C4-2B (cell line): ENCODE results near the gene CDIPT.

Source experiments
- H3K27ac ChIP-seq: fragments of 450-650 bp; 2 replicates; pipeline ENCODE4 v1.5.1; 2017
- ZFX ChIP-seq: fragments of 450-650 bp; IDR thresholded peaks from 2 replicates; pipeline ENCODE4 v1.6.1; 2017
- TF ChIP-seq, protein P1 (sequence below): fragments of 450-650 bp; conservative IDR thresholded peaks from 2 replicates; pipeline ENCODE4 v1.5.1; 2017; ENCODE audit warnings: mild to moderate bottlenecking

CDIPT gene

DNA sequence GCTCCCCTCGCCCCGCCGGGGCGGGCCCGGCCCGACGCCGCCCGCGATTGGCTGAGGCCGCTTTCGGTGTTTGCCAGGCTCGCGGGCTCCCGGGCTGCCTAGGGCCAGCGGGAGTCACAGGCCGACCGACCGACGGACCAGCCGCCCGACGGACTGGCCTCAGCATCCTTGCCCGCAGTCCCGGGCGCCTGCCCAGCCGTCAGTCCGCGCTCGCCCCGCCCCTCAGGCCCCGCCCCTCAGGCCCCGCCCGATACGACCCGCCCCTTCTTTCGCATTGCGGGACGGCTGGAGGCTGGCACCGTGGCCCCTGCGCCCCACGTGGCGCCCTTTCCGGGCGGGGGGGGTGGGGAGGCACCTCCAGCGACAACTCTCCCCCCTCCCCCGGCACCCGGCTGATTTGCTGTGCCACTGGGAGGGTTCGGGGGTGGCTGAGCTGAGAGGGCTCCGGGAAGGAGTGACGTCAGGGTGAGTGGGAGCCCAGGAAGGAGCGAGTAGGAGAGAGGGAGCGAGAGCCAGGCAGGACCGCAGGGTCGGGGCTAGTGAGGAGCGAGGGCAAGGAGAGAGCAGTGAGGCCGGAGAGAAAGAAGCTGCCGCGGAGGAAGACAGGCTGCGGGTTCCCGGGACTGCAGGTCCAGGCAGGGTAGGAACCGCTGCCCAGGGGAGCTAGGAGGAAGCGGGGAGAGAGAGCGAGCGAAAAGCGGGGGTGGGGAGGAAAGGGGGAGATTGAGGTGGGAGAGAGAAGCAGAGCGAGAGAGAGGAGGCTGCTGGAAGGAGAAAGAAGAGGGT is 37.3 kb upstream of the CDIPT start, which contains the start of gene ASPHD1:
Gene ASPHD1, plus strand, starts transcription at position 387 of the 786 bp plus-strand sequence. CDS start 484 bp downstream, outside the sequence.
- TF ChIP-seq, protein P1, sequence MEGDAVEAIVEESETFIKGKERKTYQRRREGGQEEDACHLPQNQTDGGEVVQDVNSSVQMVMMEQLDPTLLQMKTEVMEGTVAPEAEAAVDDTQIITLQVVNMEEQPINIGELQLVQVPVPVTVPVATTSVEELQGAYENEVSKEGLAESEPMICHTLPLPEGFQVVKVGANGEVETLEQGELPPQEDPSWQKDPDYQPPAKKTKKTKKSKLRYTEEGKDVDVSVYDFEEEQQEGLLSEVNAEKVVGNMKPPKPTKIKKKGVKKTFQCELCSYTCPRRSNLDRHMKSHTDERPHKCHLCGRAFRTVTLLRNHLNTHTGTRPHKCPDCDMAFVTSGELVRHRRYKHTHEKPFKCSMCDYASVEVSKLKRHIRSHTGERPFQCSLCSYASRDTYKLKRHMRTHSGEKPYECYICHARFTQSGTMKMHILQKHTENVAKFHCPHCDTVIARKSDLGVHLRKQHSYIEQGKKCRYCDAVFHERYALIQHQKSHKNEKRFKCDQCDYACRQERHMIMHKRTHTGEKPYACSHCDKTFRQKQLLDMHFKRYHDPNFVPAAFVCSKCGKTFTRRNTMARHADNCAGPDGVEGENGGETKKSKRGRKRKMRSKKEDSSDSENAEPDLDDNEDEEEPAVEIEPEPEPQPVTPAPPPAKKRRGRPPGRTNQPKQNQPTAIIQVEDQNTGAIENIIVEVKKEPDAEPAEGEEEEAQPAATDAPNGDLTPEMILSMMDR: no peak
- no peak for TF ChIP-seq ZFX
- H3K27ac ChIP-seq: peak within 1 kb of the TSS; percentile 82

DNA sequence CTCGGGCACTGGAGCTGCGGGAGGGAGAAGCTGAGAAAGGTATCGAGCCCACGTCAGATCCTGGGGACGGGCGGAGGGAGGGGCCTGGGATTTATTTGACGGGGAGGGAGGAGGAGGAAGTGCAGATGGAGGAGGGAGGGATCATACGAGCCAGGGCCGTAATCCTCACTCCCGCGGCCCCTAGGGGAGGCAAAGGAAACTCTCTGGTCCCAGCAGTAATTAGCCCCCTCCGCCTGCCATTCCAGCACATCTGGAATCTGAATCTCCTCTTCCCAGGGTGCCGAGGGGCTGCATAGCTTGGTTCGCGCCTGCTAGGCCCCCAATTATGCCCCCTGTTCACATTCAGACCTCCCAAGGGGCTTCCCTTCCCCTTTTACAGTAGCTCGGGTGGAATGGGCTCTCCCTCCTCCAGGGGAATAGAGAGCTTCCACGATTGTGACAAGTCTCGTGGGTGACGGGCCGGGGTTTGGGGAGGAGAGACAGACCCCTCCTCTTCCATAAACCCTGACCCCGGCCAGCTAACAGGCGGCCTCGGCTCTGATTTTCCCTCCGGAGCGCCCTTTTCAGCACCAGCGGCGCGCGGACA is 36.6 kb upstream of the CDIPT start, which contains the start of gene SEZ6L2:
Gene SEZ6L2, minus strand, starts transcription at position 35 of the 586 bp plus-strand sequence. CDS start 531 bp downstream, outside the sequence.
- no peak for TF ChIP-seq ZFX
- TF ChIP-seq, protein P1: no peak; the same call in 1 of the 2 replicates
- peak within 1 kb of the TSS; percentile 82 for H3K27ac ChIP-seq

DNA sequence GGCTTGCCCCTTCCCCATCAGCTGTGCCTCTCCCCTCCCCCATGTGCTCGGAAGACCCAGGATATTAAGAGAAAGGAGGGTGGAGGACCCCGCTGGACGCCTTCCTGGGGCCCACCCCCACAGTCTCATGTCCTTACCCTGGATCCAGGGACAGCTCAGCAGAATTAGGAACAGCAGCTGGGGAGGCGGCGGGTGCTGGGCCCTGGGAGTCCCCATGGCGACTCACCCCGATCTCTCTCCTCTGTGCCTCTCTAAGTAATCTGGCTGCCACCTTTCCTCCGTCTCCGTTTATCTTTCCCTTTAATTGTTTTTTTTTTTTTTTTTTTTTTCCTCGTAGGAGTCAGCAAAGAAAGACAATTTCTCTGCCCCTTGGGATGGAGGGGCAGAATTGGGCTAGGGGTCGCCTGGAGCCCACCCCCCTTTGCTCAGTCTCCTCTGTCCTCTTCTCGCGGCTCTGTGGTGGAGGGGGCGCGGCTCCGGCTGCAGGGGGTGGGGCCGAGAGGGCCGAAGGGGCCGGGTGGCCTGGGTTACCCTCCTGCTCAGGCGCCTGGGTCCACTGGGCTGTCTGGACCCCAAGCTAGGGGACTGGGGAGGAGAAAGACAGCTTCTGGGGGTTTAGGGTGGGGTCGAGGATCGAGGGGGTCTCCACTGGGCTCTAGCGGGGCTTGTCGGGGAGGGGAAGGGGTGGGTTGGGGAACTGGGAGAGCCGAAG is 35.9 kb upstream of the CDIPT start:
- TF ChIP-seq ZFX: no peak
- TF ChIP-seq, protein P1: no peak
- peak overlapping the region; percentile 82 for H3K27ac ChIP-seq

DNA sequence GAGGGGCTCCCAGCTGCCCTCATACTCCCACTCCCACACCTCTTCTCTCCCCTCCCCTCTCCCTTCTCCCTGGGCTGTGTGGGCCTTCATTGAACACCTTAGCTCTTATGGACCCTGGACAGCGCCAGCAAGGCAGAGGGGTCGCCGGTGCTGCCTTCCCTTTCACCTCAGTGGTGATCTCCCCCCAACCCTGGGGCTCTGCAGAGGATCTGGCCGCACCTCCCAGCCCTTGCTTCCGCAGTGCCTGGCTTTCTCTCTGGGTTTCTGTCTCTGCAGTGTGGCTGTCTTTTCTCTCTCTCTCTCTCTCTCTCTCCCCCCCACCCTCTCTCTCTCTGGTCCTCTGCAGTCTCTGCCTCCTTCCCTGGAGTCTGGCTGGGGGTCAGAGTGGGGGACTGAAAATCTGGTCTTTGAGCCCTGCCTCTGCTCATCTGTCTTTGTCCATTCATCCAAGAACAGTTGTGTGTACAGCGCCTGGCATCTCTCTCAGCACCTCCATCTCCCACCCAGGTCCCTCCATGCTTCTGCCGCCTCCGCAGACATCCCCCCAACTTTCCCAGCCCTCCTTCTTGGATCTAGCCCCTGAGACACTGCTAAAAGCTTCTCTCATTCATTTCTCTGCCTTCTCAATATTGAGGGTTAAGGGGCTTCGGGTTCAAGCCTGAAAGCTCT is 35.2 kb upstream of the CDIPT start:
- TF ChIP-seq ZFX: no peak
- TF ChIP-seq, protein P1: no peak
- H3K27ac ChIP-seq: peak overlapping the region; percentile 82

DNA sequence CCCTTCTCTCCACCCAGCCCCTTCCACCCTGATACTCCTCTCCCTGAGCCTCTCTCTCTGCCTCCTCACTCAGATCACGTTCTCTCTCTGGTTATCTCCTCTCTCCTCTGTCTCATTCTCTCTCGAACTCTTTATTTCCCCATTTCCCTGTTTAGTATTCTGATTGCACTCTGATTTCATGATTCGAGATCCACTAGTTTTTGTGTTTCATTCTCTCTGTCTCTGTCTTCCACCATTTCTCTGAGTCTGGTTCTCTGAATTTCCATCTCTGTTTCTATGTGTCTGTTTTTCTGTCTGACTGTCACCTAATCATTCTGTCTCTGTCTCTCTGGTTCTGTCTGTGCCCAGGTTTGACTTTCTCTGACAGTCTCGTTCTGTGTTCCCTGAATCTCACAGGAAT is 34.3 kb upstream of the CDIPT start:
- TF ChIP-seq, protein P1: no peak
- TF ChIP-seq ZFX: no peak

DNA sequence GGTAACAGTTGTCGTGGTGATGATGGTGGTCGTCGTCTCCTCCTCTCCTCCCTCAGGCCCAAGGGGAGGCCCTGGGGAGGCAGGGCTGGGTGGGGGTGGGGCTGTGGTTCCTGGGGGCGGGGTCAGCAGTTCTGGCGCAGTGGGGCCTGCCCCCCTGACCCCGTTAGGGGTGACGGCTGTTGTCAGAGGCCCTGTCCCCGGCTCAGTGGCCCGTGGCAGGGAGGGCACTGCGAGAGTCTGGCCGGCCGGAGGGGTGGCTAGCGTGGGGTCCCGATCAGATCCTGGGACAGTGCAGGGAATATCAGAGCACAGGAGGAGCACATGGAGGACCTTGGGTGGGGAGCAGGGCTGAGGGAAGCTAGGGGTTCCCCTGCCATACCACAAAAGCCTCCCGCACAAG is 33.8 kb upstream of the CDIPT start:
- no peak overlapping the region for H3K27ac ChIP-seq
- TF ChIP-seq, protein P1: no peak
- no peak for TF ChIP-seq ZFX

More for the DNA sequence above, 34.3 kb upstream of the CDIPT start:
- H3K27ac ChIP-seq: no peak overlapping the region
